ENCODE measurements around the gene CYP21A2.
"Not testable (repeated sequence)": the region's sequence is repeated elsewhere in the genome, so short reads cannot be mapped to it uniquely, and the experiment has no call there.

CYP21A2 gene

GRCh38 chr6:32050562-32050961 is 12.3 kb downstream of the CYP21A2 start:
- no peak overlapping the region for H3K9ac ChIP-seq (ENCODE audit: low read length)
- TF ChIP-seq EZH2phosphoT487 (IDR thresholded peaks at IDR 0.05; ENCODE audit: low read length) = no peak
- H3K4me1 ChIP-seq (ENCODE audit: low read length) = no peaks in the 10 kb centered on the region
- no peak overlapping the region for H2AFZ ChIP-seq (ENCODE audit: low read length)
- H3K27ac ChIP-seq (ENCODE audit: low read length) = no peak overlapping the region
- H3K4me3 ChIP-seq (ENCODE audit: low read length) = no peak overlapping the region
- H4K20me1 ChIP-seq (ENCODE audit: insufficient read depth, low read length) = no peaks in the 10 kb centered on the region
- H3K4me2 ChIP-seq (ENCODE audit: low read depth, low read length) = no peak overlapping the region
- no peaks in the 10 kb centered on the region for H3F3A ChIP-seq (ENCODE audit: insufficient read depth, low read length)
- H3K9me3 ChIP-seq (replicated peaks; ENCODE audit: insufficient read depth, low read length) = no peaks in the 10 kb centered on the region
- H3K27me3 ChIP-seq (replicated peaks; ENCODE audit: insufficient read depth, low read length) = peaks cover 85% of the 10 kb centered on the region
- no peaks in the 10 kb centered on the region for H3K9me2 ChIP-seq (replicated peaks; ENCODE audit: insufficient read depth, low read length)
- H3K79me2 ChIP-seq (ENCODE audit: low read length) = no peaks in the 10 kb centered on the region
- H3K36me3 ChIP-seq (replicated peaks; ENCODE audit: insufficient read depth, low read length) = no peaks in the 10 kb centered on the region
- DNase-seq = no peak

DNA sequence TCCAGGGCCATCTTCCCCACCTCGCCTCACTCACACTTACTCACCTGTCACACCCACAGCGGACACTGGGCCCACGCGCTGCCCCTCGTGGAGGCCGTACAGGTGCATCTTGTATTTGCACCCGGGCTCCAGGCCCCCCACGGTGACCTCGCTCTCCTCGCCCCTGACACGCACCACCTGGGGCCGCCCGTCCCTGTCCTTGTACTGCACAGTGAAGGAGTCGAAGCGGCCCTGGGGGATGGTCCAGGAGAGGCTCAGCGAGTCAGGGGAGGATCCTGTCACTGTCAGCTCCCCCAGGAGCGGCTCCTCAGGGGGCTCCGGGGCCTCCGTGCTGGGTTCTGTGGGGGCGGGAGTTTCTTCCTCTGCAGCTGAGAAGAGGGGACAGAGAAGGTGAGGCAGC is 14.4 kb downstream of the CYP21A2 start:
- not testable (repeated sequence) for H3K27ac ChIP-seq (ENCODE audit: low read length); H2AFZ ChIP-seq (ENCODE audit: low read length); H3K4me2 ChIP-seq (ENCODE audit: low read depth, low read length); DNase-seq; H3K79me2 ChIP-seq (ENCODE audit: low read length); H3K36me3 ChIP-seq (replicated peaks; ENCODE audit: insufficient read depth, low read length); H3K9me3 ChIP-seq (replicated peaks; ENCODE audit: insufficient read depth, low read length); H3K9ac ChIP-seq (ENCODE audit: low read length); H4K20me1 ChIP-seq (ENCODE audit: insufficient read depth, low read length); H3K9me2 ChIP-seq (replicated peaks; ENCODE audit: insufficient read depth, low read length); H3K4me3 ChIP-seq (ENCODE audit: low read length); H3F3A ChIP-seq (ENCODE audit: insufficient read depth, low read length); H3K4me1 ChIP-seq (ENCODE audit: low read length)
- H3K27me3 ChIP-seq (replicated peaks; ENCODE audit: insufficient read depth, low read length) = peaks cover 84% of the 10 kb centered on the region

GRCh38 chr6:32053314-32053713 is 15.1 kb downstream of the CYP21A2 start:
- not testable (repeated sequence) for H3K9ac ChIP-seq (ENCODE audit: low read length); H3K27ac ChIP-seq (ENCODE audit: low read length); H3F3A ChIP-seq (ENCODE audit: insufficient read depth, low read length); DNase-seq; H3K4me3 ChIP-seq (ENCODE audit: low read length); H3K79me2 ChIP-seq (ENCODE audit: low read length); H3K4me2 ChIP-seq (ENCODE audit: low read depth, low read length); H3K4me1 ChIP-seq (ENCODE audit: low read length); H3K36me3 ChIP-seq (replicated peaks; ENCODE audit: insufficient read depth, low read length); H2AFZ ChIP-seq (ENCODE audit: low read length); H3K9me3 ChIP-seq (replicated peaks; ENCODE audit: insufficient read depth, low read length); H4K20me1 ChIP-seq (ENCODE audit: insufficient read depth, low read length); H3K9me2 ChIP-seq (replicated peaks; ENCODE audit: insufficient read depth, low read length)
- H3K27me3 ChIP-seq (replicated peaks; ENCODE audit: insufficient read depth, low read length) = peaks cover 85% of the 10 kb centered on the region

DNA sequence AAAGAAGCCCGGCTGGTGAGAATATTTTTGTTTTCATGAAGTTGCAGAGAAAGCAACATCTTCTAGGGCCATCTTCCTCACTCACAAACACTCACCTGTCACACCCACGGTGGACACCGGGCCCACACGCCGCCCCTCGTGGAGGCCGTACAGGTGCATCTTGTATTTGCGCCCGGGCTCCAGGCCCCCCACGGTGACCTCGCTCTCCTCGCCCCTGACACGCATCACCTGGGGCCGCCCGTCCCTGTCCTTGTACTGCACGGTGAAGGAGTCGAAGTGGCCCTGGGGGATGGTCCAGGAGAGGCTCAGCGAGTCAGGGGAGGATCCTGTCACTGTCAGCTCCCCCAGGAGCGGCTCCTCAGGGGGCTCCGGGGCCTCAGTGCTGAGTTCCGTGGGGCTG is 17.5 kb downstream of the CYP21A2 start:
- H3K9ac ChIP-seq (ENCODE audit: low read length); H2AFZ ChIP-seq (ENCODE audit: low read length); H3F3A ChIP-seq (ENCODE audit: insufficient read depth, low read length); H3K4me2 ChIP-seq (ENCODE audit: low read depth, low read length); H3K4me1 ChIP-seq (ENCODE audit: low read length); H3K9me2 ChIP-seq (replicated peaks; ENCODE audit: insufficient read depth, low read length); H3K9me3 ChIP-seq (replicated peaks; ENCODE audit: insufficient read depth, low read length); H3K79me2 ChIP-seq (ENCODE audit: low read length); H3K36me3 ChIP-seq (replicated peaks; ENCODE audit: insufficient read depth, low read length); H3K27ac ChIP-seq (ENCODE audit: low read length); H4K20me1 ChIP-seq (ENCODE audit: insufficient read depth, low read length); H3K4me3 ChIP-seq (ENCODE audit: low read length); DNase-seq: not testable (repeated sequence)
- H3K27me3 ChIP-seq (replicated peaks; ENCODE audit: insufficient read depth, low read length) = peaks cover 91% of the 10 kb centered on the region

- no peaks in the 10 kb centered on the region for H4K20me1 ChIP-seq (ENCODE audit: insufficient read depth, low read length)
- H2AFZ ChIP-seq (ENCODE audit: low read length) = no peak overlapping the region
- no peaks in the 10 kb centered on the region for H3K79me2 ChIP-seq (ENCODE audit: low read length)
- TF ChIP-seq EZH2 (optimal IDR thresholded peaks at IDR 0.05; ENCODE audit: low read depth, low read length) (no peak), EZH2phosphoT487 (IDR thresholded peaks at IDR 0.05; ENCODE audit: low read length) (no peak), CTCF (IDR thresholded peaks at IDR 0.05; ENCODE audit: low read length) (no peak)
- peaks cover 91% of the 10 kb centered on the region for H3K27me3 ChIP-seq (replicated peaks; ENCODE audit: insufficient read depth, low read length)
- no peak overlapping the region for H3K4me2 ChIP-seq (ENCODE audit: low read depth, low read length)
- no peak overlapping the region for H3K27ac ChIP-seq (ENCODE audit: low read length)
- no peak overlapping the region for H3K4me3 ChIP-seq (ENCODE audit: low read length)
- no peaks in the 10 kb centered on the region for H3K9me3 ChIP-seq (replicated peaks; ENCODE audit: insufficient read depth, low read length)
- no peaks in the 10 kb centered on the region for H3F3A ChIP-seq (ENCODE audit: insufficient read depth, low read length)
- H3K36me3 ChIP-seq (replicated peaks; ENCODE audit: insufficient read depth, low read length) = no peaks in the 10 kb centered on the region
- H3K9me2 ChIP-seq (replicated peaks; ENCODE audit: insufficient read depth, low read length) = no peaks in the 10 kb centered on the region
- no peaks in the 10 kb centered on the region for H3K4me1 ChIP-seq (ENCODE audit: low read length)
- no peak overlapping the region for H3K9ac ChIP-seq (ENCODE audit: low read length)
- DNase-seq = no peak
Observed at GRCh38 chr6:32056254-32056653, 18.0 kb downstream of the CYP21A2 start.
